Measurements from ENCODE around the gene ARFRP1. TPM values are rescaled to one million over a fixed set of nuclear protein-coding genes. Genes with fewer than 3 reads are reported as not detected.

ARFRP1 gene
- total RNA-seq, 1 experiment from 2014 or later, result 119 TPM

- Mint-ChIP-seq H3K4me3 (ENCODE audit: unreplicated experiment) (no peak overlapping the region), H3K27ac (ENCODE audit: unreplicated experiment) (no peak overlapping the region), H3K36me3 (ENCODE audit: insufficient read depth, unreplicated experiment) (peaks cover 57% of the 10 kb centered on the region), H3K9me3 (ENCODE audit: unreplicated experiment) (no peaks in the 10 kb centered on the region), H3K27me3 (ENCODE audit: insufficient read depth, unreplicated experiment) (no peaks in the 10 kb centered on the region), H3K4me1 (ENCODE audit: low read depth, unreplicated experiment) (no peaks in the 10 kb centered on the region)
- ChIA-PET POLR2A (no interaction called here), CTCF (interaction anchor here (0.6 kb wide), 1 partner anchor 38 kb away, joined by 3 read pairs; the partner anchor contains the start of genes ARFRP1 and ZGPAT)
- intact Hi-C loops (cut with micrococcal nuclease; ENCODE audit: unreplicated experiment), result no loop called here
- no peak overlapping the region for H3K4me3 ChIP-seq (ENCODE audit: low read depth, low read length)
- no peak for DNase-seq
- H3K27me3 ChIP-seq (replicated peaks; ENCODE audit: control insufficient read depth, insufficient read depth, low read length), result no peaks in the 10 kb centered on the region
- BruUV-seq (replicated peaks), result no TSS peak
- H3K36me3 ChIP-seq (ENCODE audit: control insufficient read depth, insufficient read depth, low read length), result peaks cover 9% of the 10 kb centered on the region
- no peak for TF ChIP-seq CTCF (IDR thresholded peaks at IDR 0.05; ENCODE audit: insufficient read depth in 1 of 2, low read depth in 1 of 2, low read length in 1 of 2, severe bottlenecking in 1 of 2, unreplicated experiment in 1 of 2)
- no peaks in the 10 kb centered on the region for H3K9me3 ChIP-seq
- H3K4me1 ChIP-seq, result peaks cover 15% of the 10 kb centered on the region
Measured at GRCh38 chr20:63745424-63745805, 37.6 kb upstream of the ARFRP1 start.

GRCh38 chr20:63744574-63745423 lies 37.0 kb upstream of the ARFRP1 start:
- Mint-ChIP-seq H3K36me3 (ENCODE audit: insufficient read depth, unreplicated experiment) (peaks cover 58% of the 10 kb centered on the region), H3K27me3 (ENCODE audit: insufficient read depth, unreplicated experiment) (no peaks in the 10 kb centered on the region), H3K27ac (ENCODE audit: unreplicated experiment) (no peak overlapping the region), H3K4me1 (ENCODE audit: low read depth, unreplicated experiment) (no peaks in the 10 kb centered on the region), H3K4me3 (ENCODE audit: unreplicated experiment) (no peak overlapping the region), H3K9me3 (ENCODE audit: unreplicated experiment) (no peaks in the 10 kb centered on the region)
- H3K36me3 ChIP-seq (ENCODE audit: control insufficient read depth, insufficient read depth, low read length), result peaks cover 9% of the 10 kb centered on the region
- H3K9me3 ChIP-seq, result no peaks in the 10 kb centered on the region
- H3K4me1 ChIP-seq, result peaks cover 15% of the 10 kb centered on the region
- ChIA-PET CTCF (interaction anchor here (0.6 to 0.7 kb wide), 2 partner anchors 37 to 38 kb away, joined by 3 read pairs; partner anchors contain the start of genes ARFRP1 and ZGPAT), POLR2A (interaction anchor here (0.5 kb wide), 2 partner anchors 148 to 225 kb away, joined by 3 read pairs; no protein-coding TSS in a partner anchor)
- no peak for DNase-seq
- H3K4me3 ChIP-seq (ENCODE audit: low read depth, low read length), result no peak overlapping the region
- intact Hi-C loops (cut with micrococcal nuclease; ENCODE audit: unreplicated experiment), result no loop called here
- TF ChIP-seq CTCF (IDR thresholded peaks at IDR 0.05; ENCODE audit: insufficient read depth in 1 of 2, low read depth in 1 of 2, low read length in 1 of 2, severe bottlenecking in 1 of 2, unreplicated experiment in 1 of 2), result no peak
- no TSS peak for BruUV-seq (replicated peaks)
- H3K27me3 ChIP-seq (replicated peaks; ENCODE audit: control insufficient read depth, insufficient read depth, low read length), result no peaks in the 10 kb centered on the region

GRCh38 chr20:63744158-63744557 lies 36.4 kb upstream of the ARFRP1 start:
- intact Hi-C loops (cut with micrococcal nuclease; ENCODE audit: unreplicated experiment), result no loop called here
- peaks cover 16% of the 10 kb centered on the region for H3K4me1 ChIP-seq

More at GRCh38 chr20:63744158-63744557, 36.4 kb upstream of the ARFRP1 start:
- BruUV-seq (replicated peaks), result no TSS peak
- H3K4me3 ChIP-seq (ENCODE audit: low read depth, low read length), result no peak overlapping the region
- H3K9me3 ChIP-seq, result no peaks in the 10 kb centered on the region
- ChIA-PET POLR2A (interaction anchor here (0.5 kb wide), 1 partner anchor 224 kb away, joined by 3 read pairs; no protein-coding TSS in a partner anchor), CTCF (interaction anchor here (0.7 kb wide), 1 partner anchor 37 kb away, joined by 3 read pairs; no protein-coding TSS in a partner anchor)
- TF ChIP-seq CTCF (IDR thresholded peaks at IDR 0.05; ENCODE audit: insufficient read depth in 1 of 2, low read depth in 1 of 2, low read length in 1 of 2, severe bottlenecking in 1 of 2, unreplicated experiment in 1 of 2), result no peak
- Mint-ChIP-seq H3K27me3 (ENCODE audit: insufficient read depth, unreplicated experiment) (no peaks in the 10 kb centered on the region), H3K4me1 (ENCODE audit: low read depth, unreplicated experiment) (no peaks in the 10 kb centered on the region), H3K9me3 (ENCODE audit: unreplicated experiment) (no peaks in the 10 kb centered on the region), H3K27ac (ENCODE audit: unreplicated experiment) (no peak overlapping the region), H3K4me3 (ENCODE audit: unreplicated experiment) (no peak overlapping the region), H3K36me3 (ENCODE audit: insufficient read depth, unreplicated experiment) (peaks cover 61% of the 10 kb centered on the region)
- DNase-seq, result no peak
- H3K36me3 ChIP-seq (ENCODE audit: control insufficient read depth, insufficient read depth, low read length), result peaks cover 9% of the 10 kb centered on the region
- H3K27me3 ChIP-seq (replicated peaks; ENCODE audit: control insufficient read depth, insufficient read depth, low read length), result no peaks in the 10 kb centered on the region

Data from Caco-2 (cell line).